GM18517 (cell line): Measurements from ENCODE around the gene ARL4D.
"Not testable (repeated sequence)": the region's sequence is repeated elsewhere in the genome, so short reads cannot be mapped to it uniquely, and the experiment has no call there.

Source experiments
- ATAC-seq: cut with Tn5 transposase; IDR thresholded peaks from one replicate; pipeline ENCODE4 v1.9.1; 2021; ENCODE audit warnings: mild to moderate bottlenecking, moderate library complexity; ENCODE audit not compliant: unreplicated experiment

Gene ARL4D, protein sequence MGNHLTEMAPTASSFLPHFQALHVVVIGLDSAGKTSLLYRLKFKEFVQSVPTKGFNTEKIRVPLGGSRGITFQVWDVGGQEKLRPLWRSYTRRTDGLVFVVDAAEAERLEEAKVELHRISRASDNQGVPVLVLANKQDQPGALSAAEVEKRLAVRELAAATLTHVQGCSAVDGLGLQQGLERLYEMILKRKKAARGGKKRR

DNA sequence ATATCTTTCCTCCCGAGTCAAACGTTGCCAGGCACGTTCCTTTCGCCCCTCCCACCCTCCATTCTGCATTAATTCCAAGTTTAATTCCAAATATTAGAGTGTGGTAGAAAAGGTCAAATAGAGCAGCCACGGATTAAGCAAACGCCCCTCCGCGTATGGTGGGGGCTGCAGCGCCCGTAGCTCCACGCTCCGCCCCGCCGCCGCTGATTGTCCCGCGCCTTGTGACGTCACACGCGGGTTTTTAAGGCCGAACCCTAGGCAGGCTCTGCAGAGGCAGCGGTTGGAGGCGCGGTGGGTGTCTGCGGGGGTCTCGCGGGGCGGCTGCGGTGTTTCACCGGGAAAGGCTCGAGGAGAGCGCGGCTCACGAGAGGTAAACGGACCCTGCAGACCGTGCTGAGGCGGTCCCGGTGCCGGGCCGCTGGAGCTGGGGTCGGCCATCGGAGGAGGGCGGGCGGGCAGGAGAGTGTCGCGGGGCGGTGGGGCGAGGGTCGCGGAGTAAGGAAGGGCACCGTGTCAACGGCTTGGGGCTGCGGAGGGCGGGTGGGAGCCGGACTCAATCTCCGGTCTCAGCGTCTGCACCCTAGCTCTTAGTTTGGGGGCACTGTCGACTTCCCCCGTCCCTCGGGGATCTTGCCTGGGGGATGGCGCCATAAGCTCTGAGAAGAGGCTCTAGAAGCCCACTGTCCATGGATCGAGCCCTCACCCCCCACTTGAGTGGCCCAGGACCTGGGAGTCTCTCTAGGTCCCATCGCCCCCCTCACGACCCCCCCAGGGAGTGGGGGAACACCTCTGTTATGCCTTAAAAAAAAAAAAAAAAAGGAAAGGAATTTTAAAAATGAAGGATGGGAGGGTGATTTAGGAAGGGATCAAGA is at the start of gene ARL4D:
TSS of gene ARL4D (plus strand) at position 270 of the 872 bp plus-strand sequence. CDS start 740 bp downstream, outside the sequence.
- ATAC-seq: no peak

DNA sequence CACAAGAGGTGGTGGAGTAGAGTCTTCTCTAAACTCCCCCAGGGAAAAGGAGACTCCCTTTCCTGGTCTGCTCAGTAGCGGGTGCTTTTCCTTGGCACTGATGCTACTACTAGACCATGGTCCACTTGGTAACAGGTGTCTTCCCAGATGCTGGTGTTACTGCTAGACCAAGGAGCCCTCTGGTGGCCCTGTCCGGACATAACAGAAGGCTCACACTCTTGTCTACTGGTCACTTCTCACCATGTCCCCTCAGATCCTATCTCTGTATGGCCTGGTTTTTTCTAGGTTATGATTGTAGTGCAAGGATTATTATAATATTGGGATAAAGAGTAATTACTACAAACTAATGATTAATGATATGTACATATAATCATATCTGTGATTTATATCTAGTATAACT is 49.7 kb upstream of the ARL4D start:
- ATAC-seq: no peak

DNA sequence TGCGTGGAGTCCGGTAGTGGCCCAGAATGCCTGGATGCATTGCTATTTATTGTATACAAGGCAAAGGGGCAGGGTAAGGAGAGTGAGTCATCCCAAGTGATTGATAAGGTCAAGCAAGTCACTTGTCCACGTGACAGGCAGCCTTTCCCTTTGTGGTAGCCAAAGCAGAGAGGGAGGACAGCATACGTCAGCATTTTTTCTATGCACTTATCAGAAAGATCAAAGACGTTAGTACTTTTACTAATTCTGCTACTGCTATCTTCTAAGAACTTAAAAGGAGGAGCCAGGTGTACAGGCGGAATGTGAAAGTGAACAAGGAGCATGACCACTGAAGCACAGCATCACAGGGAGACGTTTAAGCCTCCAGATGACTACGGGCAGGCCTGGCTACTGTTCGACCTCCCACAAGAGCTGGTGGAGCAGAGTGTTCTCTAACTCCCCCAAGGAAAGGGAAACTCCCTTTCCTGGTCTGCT is 47.9 kb upstream of the ARL4D start:
- ATAC-seq: no peak

DNA sequence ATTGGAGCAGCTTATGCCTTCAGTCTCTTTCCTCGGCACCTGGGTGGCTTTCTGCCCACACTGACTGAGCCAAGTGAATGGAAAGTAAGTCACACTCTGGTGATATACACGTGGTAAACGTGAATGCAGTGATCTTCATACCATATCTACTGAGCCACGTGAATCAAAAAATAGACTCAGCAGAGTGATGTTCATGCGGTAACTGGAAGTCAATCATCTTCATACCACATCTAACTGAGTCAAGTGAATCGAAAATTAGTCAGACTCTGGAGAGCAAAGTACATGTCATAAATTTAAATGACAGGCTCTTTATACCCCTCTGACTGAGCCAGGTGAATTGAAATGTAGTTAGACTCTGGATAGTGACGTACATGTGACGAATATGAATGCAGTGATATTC is 47.1 kb upstream of the ARL4D start:
- no peak for ATAC-seq

DNA sequence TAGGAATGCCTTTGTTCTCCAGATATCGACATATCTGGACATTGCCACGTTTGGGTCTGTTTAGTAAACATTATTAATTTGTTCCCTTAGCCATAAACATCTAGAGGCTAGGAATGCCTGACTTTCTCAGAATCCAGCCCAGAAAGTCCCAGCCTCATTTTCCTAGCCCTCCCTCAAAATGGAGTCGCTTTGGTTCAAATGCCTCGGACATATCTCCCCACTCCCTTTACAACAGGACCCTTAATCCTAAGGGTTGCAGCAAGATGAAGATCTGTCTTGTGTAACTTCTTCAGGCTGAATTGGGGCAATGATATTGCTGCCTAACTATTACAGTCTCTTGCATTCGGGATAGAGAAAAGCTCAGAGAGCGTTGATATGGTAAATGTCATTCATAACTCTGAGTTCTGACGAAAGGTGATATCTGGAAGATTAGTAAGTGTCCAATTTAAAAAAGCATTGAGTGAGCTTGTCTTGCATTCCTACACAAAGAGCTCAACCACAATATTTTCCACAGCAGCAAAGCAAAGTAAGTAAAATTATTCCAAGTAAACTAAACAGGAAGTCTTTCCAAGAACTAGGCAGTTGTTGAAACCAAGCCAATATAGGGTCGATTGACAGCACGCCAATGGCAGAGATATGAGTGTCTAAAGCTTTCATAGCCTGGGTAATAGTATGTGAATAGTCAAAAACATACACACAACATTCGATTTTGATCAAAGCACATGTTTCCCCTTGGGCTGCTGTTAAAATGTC is 46.0 kb upstream of the ARL4D start:
- no peak for ATAC-seq

DNA sequence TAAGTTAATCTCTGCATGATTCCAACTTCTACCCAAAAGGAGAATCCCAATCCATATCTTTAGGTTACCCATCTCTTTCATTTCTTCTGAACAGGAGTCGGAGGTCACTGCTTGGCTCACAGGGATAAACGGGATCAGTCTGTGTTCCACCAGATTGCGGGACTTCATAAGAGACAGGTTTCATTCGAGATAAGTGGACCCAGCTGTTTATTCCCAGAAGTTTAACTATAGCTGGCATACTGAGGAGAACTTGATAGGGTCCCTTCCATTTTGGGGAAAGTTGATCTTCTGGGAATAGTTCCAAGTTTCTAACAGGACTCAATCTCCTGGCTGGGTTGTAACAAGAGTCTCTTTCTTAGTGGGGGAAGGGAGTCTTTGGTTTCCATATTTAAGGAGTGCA is 45.4 kb upstream of the ARL4D start:
- ATAC-seq: no peak

DNA sequence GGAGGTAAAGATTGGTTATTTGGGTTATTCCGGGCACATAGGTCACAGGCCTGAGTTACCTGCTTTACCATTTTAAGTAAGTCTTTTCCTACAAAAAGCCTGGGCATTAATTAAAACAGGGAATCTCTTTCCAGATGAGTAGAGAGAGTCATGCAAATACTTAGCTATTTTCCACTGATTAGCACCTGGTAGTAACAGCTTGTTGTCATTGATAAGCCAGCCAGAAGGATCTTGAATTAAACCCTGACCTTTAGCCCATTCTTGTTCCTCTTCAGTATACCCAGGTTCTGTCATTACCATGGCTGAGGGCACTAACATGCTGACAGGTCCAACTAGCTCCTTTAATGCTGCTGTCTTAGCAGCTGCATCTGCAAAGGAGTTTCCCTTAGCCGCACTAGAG is 44.4 kb upstream of the ARL4D start:
- ATAC-seq: no peak

DNA sequence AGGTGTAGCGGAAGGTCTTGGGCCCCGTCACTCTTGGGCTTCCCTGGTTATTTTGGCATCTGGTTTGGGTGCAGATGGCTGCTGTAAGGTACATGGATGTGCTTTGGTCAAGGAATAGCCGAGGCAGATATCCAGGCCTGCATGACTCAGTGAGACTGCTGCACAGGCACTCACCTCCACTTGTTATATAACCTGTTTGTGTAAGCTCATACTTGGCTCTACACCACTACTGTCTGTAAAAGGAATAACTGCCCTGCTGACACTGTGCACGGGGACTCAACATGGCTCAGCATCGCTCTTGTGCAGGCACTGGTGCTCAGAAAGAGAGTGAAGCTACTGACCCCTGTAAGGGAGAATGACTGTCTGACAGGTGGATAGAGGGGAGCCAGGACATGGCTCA is 42.3 kb upstream of the ARL4D start:
- no peak for ATAC-seq

DNA sequence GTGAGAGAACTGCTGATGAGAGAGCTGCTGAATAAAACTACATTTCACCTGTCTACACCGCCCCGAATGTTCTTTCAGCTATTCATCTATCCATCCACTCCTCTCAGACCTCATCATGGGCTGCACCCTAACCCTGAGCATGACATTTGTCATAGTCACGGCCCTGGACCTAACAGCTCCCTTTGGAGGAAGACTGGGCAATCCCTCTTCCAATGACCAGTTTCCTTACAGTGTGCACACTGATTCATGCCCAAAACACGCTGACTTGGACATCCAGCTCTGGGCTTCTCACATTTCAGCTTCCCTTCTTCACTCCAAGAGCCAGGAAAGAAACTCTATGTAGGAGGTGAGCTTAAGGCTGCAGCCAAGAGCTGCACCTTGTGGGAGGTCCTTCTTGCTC is 41.8 kb upstream of the ARL4D start:
- ATAC-seq: no peak

DNA sequence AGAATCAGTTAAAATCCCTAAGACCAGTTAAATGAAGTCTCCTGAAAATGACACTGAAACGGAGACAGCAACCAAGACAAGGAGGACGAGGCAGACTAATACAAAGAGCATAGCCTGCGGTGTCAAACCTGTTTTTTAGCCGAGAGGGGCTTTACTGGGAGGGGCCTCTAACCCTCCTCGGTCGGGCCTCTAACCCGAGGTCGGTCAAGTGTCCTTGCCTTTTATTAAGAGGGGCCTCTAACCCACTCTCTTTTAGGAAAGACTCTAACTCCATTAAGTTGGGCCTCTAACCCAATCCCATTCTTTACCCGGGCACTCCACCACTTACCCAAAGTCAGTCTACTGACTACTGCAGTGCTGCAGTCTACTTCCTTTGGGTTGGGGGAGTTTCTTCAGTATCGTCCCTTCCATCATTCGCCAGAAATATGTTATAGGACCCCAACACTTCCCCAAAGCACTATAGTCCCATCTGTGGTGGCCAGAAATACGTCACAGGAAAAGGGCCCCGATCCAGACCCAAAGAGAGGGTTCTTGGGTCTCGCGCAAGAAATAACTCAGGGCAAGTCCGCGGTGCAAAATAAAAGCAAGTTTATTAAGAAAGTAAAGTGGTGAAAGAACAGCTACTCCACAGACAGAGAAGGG is 39.2 kb upstream of the ARL4D start:
- no peak for ATAC-seq

DNA sequence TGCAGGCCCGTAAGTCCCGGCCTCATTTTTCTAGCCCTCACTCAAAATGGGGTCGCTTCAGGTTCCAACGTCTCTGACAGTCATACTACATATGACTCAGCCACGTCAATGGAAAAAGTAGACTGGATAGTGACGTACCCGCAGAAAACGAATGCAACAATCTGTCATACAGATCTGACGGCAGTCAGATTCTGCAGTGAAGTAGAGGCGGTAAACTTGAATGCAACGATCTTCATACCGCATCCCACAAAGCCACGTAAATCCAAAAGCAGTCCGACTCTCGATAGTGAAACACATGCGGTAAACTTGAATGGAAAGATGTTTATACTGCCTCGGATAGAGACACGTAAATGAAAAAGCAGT is 38.4 kb upstream of the ARL4D start:
- ATAC-seq: no peak

DNA sequence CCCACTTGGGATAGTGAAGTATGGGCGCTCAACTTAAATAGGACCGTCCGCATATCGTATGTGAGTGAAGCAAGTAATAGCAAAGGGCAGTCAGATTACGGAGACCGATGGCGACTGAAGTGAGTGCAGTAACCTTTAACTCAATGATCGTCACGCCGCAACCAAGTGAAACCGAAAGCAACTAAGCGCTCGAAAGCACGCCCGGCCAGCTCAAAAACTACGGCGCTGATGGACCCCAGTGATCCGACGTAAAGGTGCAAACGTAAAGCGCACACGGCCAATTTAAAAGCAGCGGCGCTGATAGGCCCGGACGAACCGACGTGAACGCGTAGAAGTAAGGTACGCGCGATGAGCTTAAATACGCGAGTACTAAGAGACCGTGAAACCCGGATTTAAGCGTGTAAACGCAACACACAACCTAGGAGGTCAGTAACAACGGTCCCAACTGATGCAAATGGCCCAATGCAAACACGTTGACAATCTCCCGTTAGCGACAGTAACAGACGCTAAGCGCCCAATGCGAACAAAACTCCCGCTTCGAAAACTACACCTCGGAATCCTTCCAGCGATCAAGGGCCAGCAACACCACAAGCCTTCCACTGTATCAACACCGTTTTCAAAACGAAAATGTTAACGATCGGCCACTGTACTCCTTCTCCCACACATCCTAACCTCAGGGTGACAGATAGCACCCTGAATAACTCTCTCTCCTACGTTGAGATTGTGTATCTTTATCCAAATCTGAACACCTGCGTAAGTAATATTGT is 37.9 kb upstream of the ARL4D start:
- ATAC-seq: peak; percentile 78

DNA sequence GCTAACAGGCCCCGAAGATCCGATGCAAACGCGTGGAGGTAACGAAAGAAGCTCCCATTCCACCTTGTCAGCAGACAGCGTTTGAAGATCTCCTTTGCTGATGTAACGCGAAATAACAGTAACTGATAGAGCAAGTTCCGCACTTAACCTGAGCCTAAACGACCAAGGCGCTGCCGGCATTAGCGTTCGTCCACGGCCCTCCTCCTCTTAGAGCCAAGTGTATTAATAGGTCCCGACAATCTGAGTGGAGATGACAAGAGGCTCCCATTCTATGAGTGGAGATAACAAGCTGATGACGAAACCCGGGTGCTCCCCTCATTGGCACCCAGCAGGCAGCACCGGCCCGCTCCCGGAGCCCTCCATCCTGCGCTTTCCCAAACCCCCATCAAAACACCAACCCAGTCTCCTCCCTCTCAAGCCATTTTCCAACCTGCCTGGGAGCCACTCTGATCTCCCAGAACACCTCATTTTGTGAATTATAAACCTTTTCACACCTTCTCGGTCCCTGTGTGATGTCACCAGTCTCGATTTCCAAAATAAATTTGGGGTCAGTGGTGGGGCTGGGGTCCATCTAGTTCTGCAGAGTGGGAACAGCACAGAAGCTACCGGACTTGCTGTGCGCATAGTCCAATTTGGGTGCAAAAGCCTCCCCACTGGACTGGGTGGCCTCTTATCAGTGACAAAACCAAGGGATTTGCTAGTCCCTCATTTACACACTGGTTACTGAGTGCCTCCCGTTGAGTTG is 35.4 kb upstream of the ARL4D start:
- ATAC-seq: no peak

DNA sequence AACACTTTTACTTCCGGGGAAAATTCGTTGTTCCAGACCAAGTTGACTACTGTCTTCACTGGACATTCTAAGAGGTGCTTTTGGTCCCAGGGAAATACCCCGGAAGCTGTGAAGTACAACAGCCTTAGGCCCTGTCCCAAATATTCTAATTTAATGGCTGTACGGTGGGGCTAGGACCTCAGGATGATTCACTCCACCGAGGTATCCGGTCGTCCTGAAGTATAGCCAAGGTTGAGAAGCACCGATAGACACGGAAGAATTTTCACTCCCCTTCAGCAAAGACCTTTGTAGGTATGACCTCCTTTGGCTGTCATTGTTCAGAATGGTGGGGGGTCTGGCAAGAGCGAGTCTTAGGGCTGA is 34.9 kb upstream of the ARL4D start:
- no peak for ATAC-seq

DNA sequence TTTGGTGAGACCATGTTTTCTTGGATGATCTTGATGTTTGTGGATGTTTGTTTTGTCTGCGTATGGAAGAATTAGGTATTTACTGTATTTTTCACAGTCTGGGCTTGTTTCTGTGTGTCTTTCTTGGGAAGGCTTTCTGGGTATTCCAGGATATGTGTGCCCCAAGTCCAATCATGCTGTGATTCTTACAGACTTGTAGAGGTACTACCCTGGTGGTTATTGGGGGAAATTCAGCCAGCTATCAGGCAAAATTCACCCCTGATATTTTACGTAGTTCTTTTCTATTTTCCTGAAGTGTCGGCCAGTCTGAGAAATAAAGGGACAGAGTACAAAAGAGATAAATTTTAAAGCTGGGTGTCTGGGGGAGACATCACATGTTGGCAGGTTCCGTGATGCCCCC is 33.4 kb upstream of the ARL4D start:
- no peak for ATAC-seq

DNA sequence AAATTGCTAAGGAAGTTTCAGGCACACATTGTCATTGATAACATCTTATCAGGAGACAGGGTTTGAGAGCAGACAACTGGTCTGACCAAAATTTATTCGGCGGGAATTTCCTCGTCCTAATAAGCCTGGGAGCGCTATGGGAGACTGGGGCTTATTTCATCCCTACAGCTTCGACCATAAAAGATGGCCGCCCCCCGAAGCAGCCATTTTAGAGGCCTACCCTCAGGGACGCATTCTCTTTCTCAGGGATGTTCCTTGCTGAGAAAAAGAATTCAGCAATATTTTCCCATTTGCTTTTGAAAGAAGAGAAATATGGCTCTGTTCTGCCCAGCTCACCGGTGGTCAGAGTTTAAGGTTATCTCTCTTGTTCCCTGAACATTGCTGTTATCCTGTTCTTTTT is 32.9 kb upstream of the ARL4D start:
- ATAC-seq: not testable (repeated sequence)

DNA sequence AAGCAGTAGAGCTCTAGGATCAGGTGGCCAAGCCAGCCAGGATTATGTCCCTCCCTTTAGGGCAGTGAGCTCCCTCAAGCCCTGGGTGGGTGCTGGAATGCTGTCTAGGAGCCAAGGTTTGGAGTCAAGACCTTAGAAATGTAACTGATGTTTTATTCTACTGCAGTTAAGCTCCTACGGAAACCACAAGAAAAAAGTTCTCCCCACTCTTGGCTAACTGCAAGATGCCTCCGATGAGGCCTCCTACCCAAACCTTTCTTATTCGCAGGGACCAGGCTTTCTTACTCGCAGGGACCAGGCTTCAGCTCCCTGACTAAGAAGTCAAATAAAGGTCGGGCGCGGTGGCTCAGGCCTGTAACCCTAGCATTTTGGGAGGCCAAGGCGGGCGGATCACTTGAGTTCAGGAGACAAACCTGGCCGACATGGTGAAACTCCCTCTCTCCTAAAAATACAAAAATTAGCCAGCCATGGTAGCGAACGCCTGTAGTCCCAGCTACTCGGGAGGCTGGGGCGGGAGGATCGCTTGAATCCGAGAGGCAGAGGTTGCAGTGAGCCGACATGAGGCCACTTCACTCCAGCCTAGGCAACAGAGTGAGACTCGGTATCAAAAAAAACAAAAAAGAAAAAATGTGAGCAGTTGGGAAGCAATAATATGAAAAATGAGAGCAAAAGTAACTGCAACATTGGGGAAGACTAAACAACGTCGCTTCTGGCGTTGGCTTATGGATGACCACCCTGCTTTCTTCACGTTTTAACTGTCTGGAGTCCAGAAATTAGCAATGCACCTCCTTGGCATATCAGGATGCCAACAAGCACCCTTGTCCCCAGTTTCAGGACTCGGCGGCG is 31.7 kb upstream of the ARL4D start:
- ATAC-seq: no peak

DNA sequence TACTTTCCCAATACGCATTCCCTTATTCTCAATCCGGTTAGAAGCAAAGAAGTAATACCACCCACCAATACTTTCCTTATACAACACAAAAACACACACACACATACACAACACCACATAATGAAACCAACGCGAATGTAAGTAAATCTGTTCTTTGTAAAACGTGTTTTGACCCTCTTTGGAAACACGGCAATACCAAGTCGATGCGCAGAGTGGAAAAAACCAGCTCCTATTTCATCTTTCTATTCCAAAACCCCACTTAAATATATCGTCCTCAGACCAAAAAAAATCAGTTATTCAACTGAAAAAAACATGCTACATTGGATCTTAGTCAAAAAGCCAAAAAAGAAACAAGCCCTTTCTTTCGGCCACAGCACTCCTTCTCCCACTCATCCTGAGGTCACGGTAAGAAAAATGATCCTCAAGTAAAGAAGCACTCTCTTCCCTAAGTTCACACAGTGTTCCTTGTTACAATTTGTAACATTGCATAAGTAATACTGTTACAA is 31.0 kb upstream of the ARL4D start:
- ATAC-seq: peak; percentile 49
